KBM-7 (cell line): Measurements from ENCODE around the gene ASB8.
A peak's percentile ranks its signal among the peaks of the same experiment; 100 is the strongest.

Experiments used
- DNase-seq: peaks from one replicate; pipeline ENCODE4 v3.0.0-alpha.2; 2015
- in situ Hi-C: fragments of 300-500 bp; cut with MboI; formaldehyde crosslinking; loops from 2 replicates; pipeline ENCODE4 v1.14.3; 2020; ENCODE audit warnings: low sequenced_read_pairs, low pct_unique_long_range_greater_than_20kb, mixed read lengths

Gene ASB8

GRCh38 chr12:48157018-48157888 is at the start of gene ASB8:
Gene ASB8, minus strand, starts transcription at chr12:48157515. Its CDS starts 4,019 bp downstream, at chr12:48153496.
- in situ Hi-C loops = no loop called here
- DNase-seq = peak; percentile 98

- no peak for DNase-seq
- in situ Hi-C loops = no loop called here
Measured at GRCh38 chr12:48203192-48203591, 45.9 kb upstream of the ASB8 start, which contains the start of gene OR10AD1. Gene OR10AD1, minus strand, starts transcription at chr12:48203292. Its CDS starts 0 bp downstream, at chr12:48203292.

- in situ Hi-C loops = no loop called here
- no peak for DNase-seq
Measured at GRCh38 chr12:48202766-48203165, 45.5 kb upstream of the ASB8 start.

GRCh38 chr12:48201516-48201915 is 44.2 kb upstream of the ASB8 start:
- in situ Hi-C loops = no loop called here
- DNase-seq = no peak

GRCh38 chr12:48201091-48201490 is 43.8 kb upstream of the ASB8 start:
- in situ Hi-C loops = no loop called here
- no peak for DNase-seq

GRCh38 chr12:48199774-48200221 is 42.5 kb upstream of the ASB8 start:
- DNase-seq = no peak
- in situ Hi-C loops = no loop called here

- in situ Hi-C loops = no loop called here
- no peak for DNase-seq
Measured at GRCh38 chr12:48198985-48199384, 41.7 kb upstream of the ASB8 start.

GRCh38 chr12:48198672-48198971 is 41.3 kb upstream of the ASB8 start:
- DNase-seq = no peak
- in situ Hi-C loops = no loop called here

GRCh38 chr12:48197971-48198671 is 40.8 kb upstream of the ASB8 start:
- in situ Hi-C loops = no loop called here
- peak; percentile 60 for DNase-seq

GRCh38 chr12:48197549-48197970 is 40.2 kb upstream of the ASB8 start:
- in situ Hi-C loops = no loop called here
- peak; percentile 32 for DNase-seq

- in situ Hi-C loops = no loop called here
- no peak for DNase-seq
Measured at GRCh38 chr12:48194799-48195201, 37.5 kb upstream of the ASB8 start.

- in situ Hi-C loops = no loop called here
- DNase-seq = no peak
Measured at GRCh38 chr12:48193623-48194022, 36.3 kb upstream of the ASB8 start.

- DNase-seq = no peak
- in situ Hi-C loops = no loop called here
Measured at GRCh38 chr12:48192861-48193260, 35.5 kb upstream of the ASB8 start.

GRCh38 chr12:48191096-48191495 is 33.8 kb upstream of the ASB8 start:
- in situ Hi-C loops = no loop called here
- no peak for DNase-seq

- peak; percentile 80 for DNase-seq
- in situ Hi-C loops = no loop called here
Measured at GRCh38 chr12:48189331-48190125, 32.2 kb upstream of the ASB8 start.

GRCh38 chr12:48187916-48188695 is 30.8 kb upstream of the ASB8 start:
- no peak for DNase-seq
- in situ Hi-C loops = no loop called here

GRCh38 chr12:48185181-48185919 is 28.0 kb upstream of the ASB8 start:
- no peak for DNase-seq
- in situ Hi-C loops = no loop called here

GRCh38 chr12:48184549-48184922 is 27.2 kb upstream of the ASB8 start:
- in situ Hi-C loops = no loop called here
- no peak for DNase-seq
